Trophoblast cell (in vitro differentiated cells and primary cell): Measurements from ENCODE around the gene DCTN2.

Experiments
- DNase-seq, 2 donors: peaks; one replicate each; pipeline ENCODE4 v3.0.0-alpha.2; 2016
- H2AFZ ChIP-seq: 2 replicates; pipeline ENCODE4 v1.6.1; 2013; ENCODE audit warnings: low read length, moderate library complexity, mild to moderate bottlenecking; ENCODE audit not compliant: insufficient read depth, poor library complexity
- H2AK5ac ChIP-seq: 2 replicates; pipeline ENCODE4 v1.6.1; 2013; ENCODE audit warnings: mild to moderate bottlenecking, low read length
- H2BK120ac ChIP-seq: 2 replicates; pipeline ENCODE4 v1.6.1; 2013; ENCODE audit warnings: low read length, mild to moderate bottlenecking, moderate library complexity; ENCODE audit not compliant: insufficient read depth, poor library complexity
- H2BK12ac ChIP-seq: 2 replicates; pipeline ENCODE4 v1.6.1; 2013; ENCODE audit warnings: mild to moderate bottlenecking, low read length, moderate library complexity
- H2BK5ac ChIP-seq: 2 replicates; pipeline ENCODE4 v1.6.1; 2013; ENCODE audit warnings: low read length, low read depth, moderate library complexity, mild to moderate bottlenecking; ENCODE audit not compliant: poor library complexity
- H3K14ac ChIP-seq: 2 replicates; pipeline ENCODE4 v1.6.1; 2013; ENCODE audit warnings: mild to moderate bottlenecking, low read length
- H3K18ac ChIP-seq: 2 replicates; pipeline ENCODE4 v1.6.1; 2013; ENCODE audit warnings: mild to moderate bottlenecking, low read length
- H3K23ac ChIP-seq: 2 replicates; pipeline ENCODE4 v1.6.1; 2013; ENCODE audit warnings: low read length
- H3K27ac ChIP-seq: 2 replicates; pipeline ENCODE4 v1.5.1; 2013; ENCODE audit warnings: low read depth, mild to moderate bottlenecking, inconsistent platforms, low read length, moderate library complexity
- H3K27me3 ChIP-seq: 2 replicates; pipeline ENCODE4 v1.6.1; 2013; ENCODE audit warnings: inconsistent platforms, mild to moderate bottlenecking, low read length, moderate library complexity; ENCODE audit not compliant: insufficient read depth
- H3K36me3 ChIP-seq, 2 experiments: 1 replicate in 1 of 2; 2 replicates in 1 of 2; pipeline ENCODE4 v1.6.1; 2013; ENCODE audit warnings: low read length in 2 of 2, mild to moderate bottlenecking in 2 of 2, moderate library complexity in 1 of 2; ENCODE audit not compliant: insufficient read depth in 2 of 2, control insufficient read depth in 1 of 2
- H3K4ac ChIP-seq: 2 replicates; pipeline ENCODE4 v1.6.1; 2013; ENCODE audit warnings: low read depth, mild to moderate bottlenecking, low read length, moderate library complexity
- H3K4me1 ChIP-seq, 2 experiments: 1 replicate in 1 of 2; 2 replicates in 1 of 2; pipeline ENCODE4 v1.6.1; 2013; ENCODE audit warnings: low read length in 2 of 2, mild to moderate bottlenecking in 2 of 2, moderate library complexity in 1 of 2; ENCODE audit not compliant: insufficient read depth in 2 of 2, control insufficient read depth in 1 of 2
- H3K4me2 ChIP-seq: 2 replicates; pipeline ENCODE4 v1.6.1; 2013; ENCODE audit warnings: inconsistent platforms, mild to moderate bottlenecking, low read length, moderate library complexity
- H3K4me3 ChIP-seq: 2 replicates; pipeline ENCODE4 v1.5.1; 2013; ENCODE audit warnings: mild to moderate bottlenecking, low read depth, low read length, inconsistent platforms
- H3K79me1 ChIP-seq: one replicate; pipeline ENCODE4 v1.6.1; 2013; ENCODE audit warnings: low read length
- H3K79me2 ChIP-seq: 2 replicates; pipeline ENCODE4 v1.6.1; 2013; ENCODE audit warnings: low read length, mild to moderate bottlenecking; ENCODE audit not compliant: control insufficient read depth, insufficient read depth, poor library complexity
- H3K9ac ChIP-seq: 2 replicates; pipeline ENCODE4 v1.6.1; 2013; ENCODE audit warnings: mild to moderate bottlenecking, low read length
- H3K9me3 ChIP-seq: 2 replicates; pipeline ENCODE4 v1.6.1; 2013; ENCODE audit warnings: low read depth, mild to moderate bottlenecking, control low read depth, inconsistent platforms, low read length; ENCODE audit not compliant: insufficient read depth
- H4K12ac ChIP-seq: 2 replicates; pipeline ENCODE4 v1.6.1; 2013; ENCODE audit warnings: low read depth, mild to moderate bottlenecking, low read length, moderate library complexity
- H4K8ac ChIP-seq: 2 replicates; pipeline ENCODE4 v1.6.1; 2013; ENCODE audit warnings: low read depth, mild to moderate bottlenecking, low read length, moderate library complexity
- H4K91ac ChIP-seq: one replicate; pipeline ENCODE4 v1.6.1; 2013; ENCODE audit warnings: low read depth, mild to moderate bottlenecking, low read length, moderate library complexity
- WGBS: extraction: QIAGEN DNeasy Blood & Tissue Kit; methylation state at CpG from one replicate; pipeline ENCODE4 v1.1.7; 2013; ENCODE audit warnings: missing lambda C conversion rate; ENCODE audit not compliant: insufficient read length, insufficient coverage; ENCODE audit errors: extremely low coverage; 5-methylcytosine and 5-hydroxymethylcytosine counted together

DCTN2 gene

GRCh38 chr12:57569858-57570257 lies 22.9 kb upstream of the DCTN2 start:
- Histone ChIP-seq H3K4me3 (no peak overlapping the region), H3K9ac (no peak overlapping the region), H3K9me3 (peaks cover 3% of the 10 kb centered on the region), H3K14ac (no peak overlapping the region), H2BK5ac (no peak overlapping the region), H3K4me1 (no peaks in the 10 kb centered on the region), H2BK120ac (no peak overlapping the region), H4K8ac (no peak overlapping the region), H4K91ac (no peak overlapping the region), H3K18ac (no peak overlapping the region), H3K27me3 (no peaks in the 10 kb centered on the region), H2BK12ac (no peak overlapping the region), H3K23ac (no peak overlapping the region), H3K4me2 (no peak overlapping the region), H2AK5ac (no peak overlapping the region), H3K79me2 (no peaks in the 10 kb centered on the region), H3K36me3 (no peaks in the 10 kb centered on the region), H3K27ac (no peak overlapping the region), H2AFZ (no peak overlapping the region), H3K4ac (no peak overlapping the region), H3K79me1 (no peaks in the 10 kb centered on the region), H4K12ac (no peak overlapping the region)
- no peak for DNase-seq
- no CpG with 5 or more reads among the region's 18 CpGs for WGBS

- Histone ChIP-seq H4K8ac (no peak overlapping the region), H3K9ac (no peak overlapping the region), H4K91ac (no peak overlapping the region), H3K36me3 (no peaks in the 10 kb centered on the region), H2BK120ac (no peak overlapping the region), H3K27me3 (no peaks in the 10 kb centered on the region), H3K4me3 (no peak overlapping the region), H3K79me1 (no peaks in the 10 kb centered on the region), H3K18ac (no peak overlapping the region), H3K4me1 (no peaks in the 10 kb centered on the region), H3K23ac (no peak overlapping the region), H3K14ac (no peak overlapping the region), H3K4ac (no peak overlapping the region), H4K12ac (no peak overlapping the region), H2AFZ (no peak overlapping the region), H2AK5ac (no peak overlapping the region), H2BK12ac (no peak overlapping the region), H3K27ac (no peak overlapping the region), H2BK5ac (no peak overlapping the region), H3K9me3 (peaks cover 3% of the 10 kb centered on the region), H3K4me2 (no peak overlapping the region), H3K79me2 (no peaks in the 10 kb centered on the region)
- no CpG with 5 or more reads among the region's 6 CpGs for WGBS
- DNase-seq: no peak
Observed at GRCh38 chr12:57568838-57569237, 21.8 kb upstream of the DCTN2 start.

GRCh38 chr12:57564178-57564740 lies 17.3 kb upstream of the DCTN2 start:
- Histone ChIP-seq H3K4me3 (no peak overlapping the region), H2AK5ac (no peak overlapping the region), H3K4me1 (no peaks in the 10 kb centered on the region), H3K9ac (no peak overlapping the region), H2BK12ac (no peak overlapping the region), H3K4me2 (no peak overlapping the region), H2BK5ac (no peak overlapping the region), H3K18ac (no peak overlapping the region), H4K12ac (no peak overlapping the region), H4K91ac (no peak overlapping the region), H3K79me1 (no peaks in the 10 kb centered on the region), H3K4ac (no peak overlapping the region), H3K14ac (no peak overlapping the region), H3K23ac (no peak overlapping the region), H2BK120ac (no peak overlapping the region), H3K36me3 (no peaks in the 10 kb centered on the region), H3K79me2 (no peaks in the 10 kb centered on the region), H3K27me3 (no peaks in the 10 kb centered on the region), H3K9me3 (no peaks in the 10 kb centered on the region), H4K8ac (no peak overlapping the region), H3K27ac (no peak overlapping the region), H2AFZ (no peak overlapping the region)
- no peak for DNase-seq
- no CpG with 5 or more reads among the region's 7 CpGs for WGBS

GRCh38 chr12:57563358-57563757 lies 16.4 kb upstream of the DCTN2 start:
- Histone ChIP-seq H3K4me3 (no peak overlapping the region), H3K14ac (no peak overlapping the region), H3K27ac (no peak overlapping the region), H4K8ac (no peak overlapping the region), H3K9me3 (no peaks in the 10 kb centered on the region), H3K79me1 (no peaks in the 10 kb centered on the region), H2BK12ac (no peak overlapping the region), H2AFZ (no peak overlapping the region), H4K91ac (no peak overlapping the region), H3K36me3 (no peaks in the 10 kb centered on the region), H3K4ac (no peak overlapping the region), H3K18ac (no peak overlapping the region), H2BK5ac (no peak overlapping the region), H3K27me3 (no peaks in the 10 kb centered on the region), H3K9ac (no peak overlapping the region), H4K12ac (no peak overlapping the region), H2BK120ac (no peak overlapping the region), H3K79me2 (no peaks in the 10 kb centered on the region), H3K23ac (no peak overlapping the region), H2AK5ac (no peak overlapping the region), H3K4me2 (no peak overlapping the region), H3K4me1 (no peaks in the 10 kb centered on the region)
- no CpG with 5 or more reads among the region's 4 CpGs for WGBS
- no peak for DNase-seq
